Epithelial cell of proximal tubule (primary cell): Measurements from ENCODE around the gene CTBP1. TPM values are rescaled to one million over a fixed set of nuclear protein-coding genes. Genes with fewer than 3 reads are reported as not detected.
"Not testable (repeated sequence)": the region's sequence is repeated elsewhere in the genome, so short reads cannot be mapped to it uniquely, and the experiment has no call there.

Source experiments
- DNase-seq: peaks from one replicate; pipeline ENCODE4 v3.0.0-alpha.2; 2011; ENCODE audit warnings: low read depth
- H3K4me3 ChIP-seq: 2 replicates; pipeline ENCODE4 v1.5.1; 2011; ENCODE audit warnings: low read depth, mild to moderate bottlenecking, low read length
- CTCF ChIP-seq: conservative IDR thresholded peaks from 2 replicates; pipeline ENCODE4 v1.5.1; 2012; ENCODE audit warnings: low read depth, mild to moderate bottlenecking, low read length
- total RNA-seq: library from RNA; depleted of rRNA; stranded (reverse); fragments of >200 nt; gene quantifications from 2 replicates; pipeline ENCODE4 v1.2.3, GENCODE V29; 2015

CTBP1 gene
- total RNA-seq, 1 donor from 2014 or later: 334 TPM

- no peak for TF ChIP-seq CTCF
- no peak for DNase-seq
- no peak overlapping the region for H3K4me3 ChIP-seq
Observed at GRCh38 chr4:1294891-1295290, 46.0 kb upstream of the CTBP1 start.

- TF ChIP-seq CTCF: no peak
- DNase-seq: no peak
- no peak overlapping the region for H3K4me3 ChIP-seq
Observed at GRCh38 chr4:1294424-1294823, 45.5 kb upstream of the CTBP1 start.

GRCh38 chr4:1293991-1294390 is 45.1 kb upstream of the CTBP1 start:
- no peak for TF ChIP-seq CTCF
- DNase-seq: no peak
- H3K4me3 ChIP-seq: no peak overlapping the region

- no peak for DNase-seq
- H3K4me3 ChIP-seq: no peak overlapping the region
- TF ChIP-seq CTCF: no peak
Observed at GRCh38 chr4:1293531-1293941, 44.6 kb upstream of the CTBP1 start.

- not testable (repeated sequence) for DNase-seq, H3K4me3 ChIP-seq
Observed at GRCh38 chr4:1292703-1293011, 43.7 kb upstream of the CTBP1 start.

DNA sequence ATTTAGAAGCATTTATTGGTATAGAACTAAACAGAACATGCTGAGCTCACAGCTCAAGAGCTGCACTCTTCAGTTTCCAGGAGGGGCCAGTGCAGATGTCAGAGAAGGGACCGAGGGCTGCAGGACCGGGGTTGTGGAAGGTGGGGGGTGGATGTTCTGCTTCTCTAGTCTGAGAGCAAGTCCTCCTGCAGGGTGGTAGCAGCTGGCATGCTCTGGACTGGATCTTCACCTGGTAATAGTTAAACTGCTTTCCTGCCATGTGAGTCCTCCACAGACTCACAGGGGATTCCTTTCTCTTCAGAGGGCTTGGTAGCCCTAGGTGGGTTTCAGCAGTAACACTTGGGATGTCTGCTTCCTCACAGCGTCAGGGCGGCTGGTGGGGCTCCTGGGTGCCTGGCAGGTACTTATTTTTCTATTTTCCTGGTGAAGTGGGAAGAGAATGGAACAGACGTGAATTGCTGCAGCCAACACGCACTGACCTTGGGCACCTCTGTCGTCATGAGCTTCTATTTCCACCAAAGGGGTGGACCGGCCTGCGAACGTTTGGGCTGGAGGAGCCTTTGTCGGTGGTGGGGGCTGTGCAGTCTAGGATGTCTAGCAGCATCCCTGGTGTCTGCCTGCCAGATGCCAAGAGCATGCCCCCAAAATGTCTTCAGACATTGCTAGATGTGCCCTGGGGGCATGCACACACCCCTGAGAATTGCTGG is 43.2 kb upstream of the CTBP1 start:
- DNase-seq: no peak
- TF ChIP-seq CTCF: no peak
- H3K4me3 ChIP-seq: peak overlapping the region; percentile 94

DNA sequence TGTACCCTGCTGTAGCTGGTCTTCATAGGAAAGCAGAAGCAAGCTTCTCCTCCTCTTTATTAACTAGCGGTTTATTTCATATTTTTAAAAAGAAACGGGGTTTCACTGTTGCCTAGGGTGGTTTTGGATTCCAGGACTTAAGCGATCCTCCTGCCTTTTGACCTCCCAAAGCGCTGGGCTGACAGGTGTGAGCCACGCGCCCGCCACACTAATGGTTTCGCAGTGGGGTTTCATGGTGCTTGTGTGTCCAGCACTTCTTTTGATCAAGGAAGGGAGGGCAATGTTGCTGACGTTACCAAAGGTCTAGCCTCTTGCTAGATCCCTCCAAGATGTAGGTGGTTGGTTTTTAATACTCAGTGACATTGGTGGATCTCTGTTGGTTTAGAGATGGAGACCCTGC is 42.2 kb upstream of the CTBP1 start:
- no peak for TF ChIP-seq CTCF
- DNase-seq: no peak
- peak overlapping the region; percentile 94 for H3K4me3 ChIP-seq
